Neural crest cell (in vitro differentiated cells): ENCODE results near the gene CST4. TPM values are rescaled to one million over a fixed set of nuclear protein-coding genes. Genes with fewer than 3 reads are reported as not detected.
"Not testable (repeated sequence)": the region's sequence is repeated elsewhere in the genome, so short reads cannot be mapped to it uniquely, and the experiment has no call there.

Experiments used
- DNase-seq: peaks from one replicate; pipeline ENCODE4 v3.0.0; 2021; ENCODE audit warnings: low read depth, mixed read lengths, low spot score
- H3K27ac Mint-ChIP-seq: one replicate; pipeline ENCODE4 v1.8.0; 2021; ENCODE audit warnings: mild to moderate bottlenecking, mixed read lengths; ENCODE audit not compliant: unreplicated experiment
- H3K27me3 Mint-ChIP-seq: 2 replicates; pipeline ENCODE4 v1.8.0; 2021; ENCODE audit warnings: low read depth, mild to moderate bottlenecking, mixed read lengths
- H3K36me3 Mint-ChIP-seq: 2 replicates; pipeline ENCODE4 v1.8.0; 2021; ENCODE audit warnings: low read depth, mild to moderate bottlenecking, mixed read lengths
- H3K4me1 Mint-ChIP-seq: 2 replicates; pipeline ENCODE4 v1.8.0; 2021; ENCODE audit warnings: mixed read lengths
- H3K4me3 Mint-ChIP-seq: one replicate; pipeline ENCODE4 v1.8.0; 2021; ENCODE audit warnings: mild to moderate bottlenecking, mixed read lengths
- H3K9me3 Mint-ChIP-seq: 2 replicates; pipeline ENCODE4 v1.8.0; 2021; ENCODE audit warnings: mixed read lengths
- total RNA-seq: library from RNA; stranded (reverse); gene quantifications from 2 replicates; pipeline ENCODE4 v1.2.1, GENCODE V29; 2021
- TF ChIP-seq, protein P1 (sequence below): fragments of 200-600 bp; sonication (generic); conservative IDR thresholded peaks from 2 replicates; pipeline ENCODE4 v1.5.0; 2021; ENCODE audit warnings: antibody characterized with exemption, mild to moderate bottlenecking

The CST4 gene
- total RNA-seq, 1 donor from 2014 or later, result not detected

DNA sequence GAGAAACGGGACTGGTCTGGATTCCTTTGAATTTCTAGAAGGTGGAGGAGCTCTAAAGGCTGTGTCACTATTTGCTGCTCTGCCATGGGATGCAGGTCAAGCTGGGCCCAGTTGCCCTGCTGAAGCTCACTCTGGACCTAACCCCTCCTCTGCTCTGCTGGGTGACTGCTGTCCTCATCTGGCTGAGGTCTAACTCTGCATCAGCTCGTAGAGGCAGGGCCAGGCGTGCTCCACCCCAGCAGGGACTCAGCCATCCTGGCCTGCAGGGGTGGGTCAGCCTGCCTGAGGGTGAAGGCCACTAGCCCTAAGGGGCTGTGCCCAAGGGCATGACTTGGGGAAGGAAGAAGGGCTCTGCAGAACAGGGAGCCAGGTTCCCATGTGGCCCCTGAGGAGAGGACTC is 852 bp downstream of the CST4 start:
- no peak for DNase-seq
- TF ChIP-seq, protein P1, sequence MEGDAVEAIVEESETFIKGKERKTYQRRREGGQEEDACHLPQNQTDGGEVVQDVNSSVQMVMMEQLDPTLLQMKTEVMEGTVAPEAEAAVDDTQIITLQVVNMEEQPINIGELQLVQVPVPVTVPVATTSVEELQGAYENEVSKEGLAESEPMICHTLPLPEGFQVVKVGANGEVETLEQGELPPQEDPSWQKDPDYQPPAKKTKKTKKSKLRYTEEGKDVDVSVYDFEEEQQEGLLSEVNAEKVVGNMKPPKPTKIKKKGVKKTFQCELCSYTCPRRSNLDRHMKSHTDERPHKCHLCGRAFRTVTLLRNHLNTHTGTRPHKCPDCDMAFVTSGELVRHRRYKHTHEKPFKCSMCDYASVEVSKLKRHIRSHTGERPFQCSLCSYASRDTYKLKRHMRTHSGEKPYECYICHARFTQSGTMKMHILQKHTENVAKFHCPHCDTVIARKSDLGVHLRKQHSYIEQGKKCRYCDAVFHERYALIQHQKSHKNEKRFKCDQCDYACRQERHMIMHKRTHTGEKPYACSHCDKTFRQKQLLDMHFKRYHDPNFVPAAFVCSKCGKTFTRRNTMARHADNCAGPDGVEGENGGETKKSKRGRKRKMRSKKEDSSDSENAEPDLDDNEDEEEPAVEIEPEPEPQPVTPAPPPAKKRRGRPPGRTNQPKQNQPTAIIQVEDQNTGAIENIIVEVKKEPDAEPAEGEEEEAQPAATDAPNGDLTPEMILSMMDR, result no peak
- Mint-ChIP-seq H3K4me3 (no peak overlapping the region), H3K27ac (no peak overlapping the region), H3K9me3 (no peaks in the 10 kb centered on the region), H3K4me1 (no peaks in the 10 kb centered on the region), H3K27me3 (no peaks in the 10 kb centered on the region), H3K36me3 (no peaks in the 10 kb centered on the region)

DNA sequence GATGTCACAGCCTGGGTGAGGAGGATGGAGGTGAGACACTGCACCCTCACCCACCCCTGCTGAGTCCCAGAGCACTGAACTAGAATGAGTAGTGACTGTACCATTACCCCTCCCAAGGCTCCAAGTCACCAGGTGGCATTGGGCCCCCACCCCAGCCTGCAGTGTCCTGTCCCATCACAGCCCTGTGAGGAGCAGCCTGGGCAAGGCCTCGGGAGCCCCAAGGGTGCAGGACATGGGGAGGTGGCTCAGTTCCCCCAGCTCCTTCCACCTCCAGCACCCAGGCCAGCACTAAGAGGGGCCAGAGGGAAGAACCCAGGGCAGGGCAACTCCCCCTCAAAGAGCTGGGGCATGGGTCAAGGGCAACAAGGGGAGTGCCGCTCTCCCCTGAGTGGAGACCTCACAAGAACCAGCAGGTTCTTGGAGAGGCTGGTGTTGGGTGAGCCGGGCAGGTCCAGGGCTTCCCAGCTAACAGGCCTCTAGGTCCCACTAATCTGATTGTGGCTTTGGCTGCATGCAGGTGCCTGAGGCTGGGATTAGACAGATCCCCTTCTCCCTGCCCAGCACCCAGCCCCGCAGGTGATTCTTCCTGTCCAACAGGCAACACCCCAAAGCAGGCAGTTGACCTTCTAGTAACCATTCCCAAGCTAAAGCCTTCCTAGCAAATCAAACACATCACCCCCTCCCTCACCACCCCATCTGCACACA is 2.6 kb downstream of the CST4 start:
- H3K36me3 Mint-ChIP-seq, result no peaks in the 10 kb centered on the region
- H3K4me1 Mint-ChIP-seq, result no peaks in the 10 kb centered on the region
- no peaks in the 10 kb centered on the region for H3K27me3 Mint-ChIP-seq
- no peak overlapping the region for H3K27ac Mint-ChIP-seq
- H3K4me3 Mint-ChIP-seq, result no peak overlapping the region
- no peak for DNase-seq
- H3K9me3 Mint-ChIP-seq, result no peaks in the 10 kb centered on the region
- TF ChIP-seq, protein P1, result no peak

DNA sequence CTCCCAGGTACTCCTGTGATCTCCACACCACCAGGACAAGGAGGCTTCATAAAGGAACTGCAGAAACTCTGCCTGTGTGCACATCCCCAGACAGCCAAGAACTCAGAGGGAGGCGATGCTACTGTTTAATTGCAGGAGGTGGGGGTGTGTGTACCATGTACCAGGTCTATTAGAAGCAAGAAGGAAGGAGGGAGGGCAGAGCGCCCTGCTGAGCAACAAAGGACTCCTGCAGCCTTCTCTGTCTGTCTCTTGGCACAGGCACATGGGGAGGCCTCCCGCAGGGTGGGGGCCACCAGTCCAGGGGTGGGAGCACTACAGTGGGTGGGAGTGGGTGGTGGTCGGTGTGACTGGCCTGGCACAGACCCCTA is 3.3 kb downstream of the CST4 start:
- H3K36me3 Mint-ChIP-seq, H3K9me3 Mint-ChIP-seq, DNase-seq, H3K27me3 Mint-ChIP-seq, H3K4me1 Mint-ChIP-seq, H3K4me3 Mint-ChIP-seq: not testable (repeated sequence)
- peak overlapping the region; percentile 12 for H3K27ac Mint-ChIP-seq

DNA sequence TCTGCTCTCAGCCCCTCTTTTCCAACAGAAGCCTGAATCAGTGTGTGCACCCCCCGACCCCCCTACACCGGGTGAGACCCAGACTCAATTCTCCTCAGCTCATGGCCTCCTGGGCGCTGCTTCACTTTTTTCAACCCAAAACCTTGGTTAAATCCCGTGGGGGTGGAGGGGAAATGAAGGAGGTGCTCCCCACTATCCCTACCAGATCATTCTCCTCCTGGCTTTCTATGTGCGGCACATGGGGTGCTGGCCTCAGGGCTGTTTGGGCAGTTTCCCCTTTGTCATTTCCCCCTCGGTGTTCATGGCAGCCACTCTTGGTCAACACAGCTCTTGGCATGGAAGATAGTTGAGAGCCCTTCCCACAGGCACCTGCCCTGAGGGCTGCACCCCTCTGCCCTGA is 4.6 kb downstream of the CST4 start:
- peaks cover 2% of the 10 kb centered on the region for H3K9me3 Mint-ChIP-seq
- H3K27ac Mint-ChIP-seq, result no peak overlapping the region
- H3K36me3 Mint-ChIP-seq, result no peaks in the 10 kb centered on the region
- H3K4me3 Mint-ChIP-seq, result no peak overlapping the region
- DNase-seq, result no peak
- TF ChIP-seq, protein P1, result no peak
- no peaks in the 10 kb centered on the region for H3K4me1 Mint-ChIP-seq
- peaks cover 5% of the 10 kb centered on the region for H3K27me3 Mint-ChIP-seq

DNA sequence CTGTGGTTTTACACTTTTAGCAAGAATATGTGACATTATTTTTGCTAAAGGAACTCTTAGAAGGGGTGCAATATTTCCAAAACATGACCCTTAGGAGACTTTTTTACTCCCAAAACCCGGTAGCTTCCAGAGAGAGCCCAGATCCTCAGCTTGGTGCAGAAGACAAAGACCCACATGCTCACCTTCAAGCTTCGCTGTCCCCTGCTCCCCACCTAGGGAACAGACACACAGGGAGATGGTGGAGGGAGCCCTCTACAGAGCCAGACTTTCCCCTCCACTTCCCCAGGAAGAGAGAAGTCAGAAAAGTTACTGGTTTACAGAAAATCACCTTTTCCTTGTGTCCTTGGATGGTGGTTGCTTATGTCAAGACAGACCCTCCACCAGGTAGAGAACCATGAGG is 5.0 kb downstream of the CST4 start:
- H3K27ac Mint-ChIP-seq, result no peak overlapping the region
- no peak overlapping the region for H3K4me3 Mint-ChIP-seq
- no peaks in the 10 kb centered on the region for H3K36me3 Mint-ChIP-seq
- peaks cover 8% of the 10 kb centered on the region for H3K27me3 Mint-ChIP-seq
- DNase-seq, result no peak
- no peaks in the 10 kb centered on the region for H3K4me1 Mint-ChIP-seq
- TF ChIP-seq, protein P1, result no peak
- H3K9me3 Mint-ChIP-seq, result peaks cover 2% of the 10 kb centered on the region

DNA sequence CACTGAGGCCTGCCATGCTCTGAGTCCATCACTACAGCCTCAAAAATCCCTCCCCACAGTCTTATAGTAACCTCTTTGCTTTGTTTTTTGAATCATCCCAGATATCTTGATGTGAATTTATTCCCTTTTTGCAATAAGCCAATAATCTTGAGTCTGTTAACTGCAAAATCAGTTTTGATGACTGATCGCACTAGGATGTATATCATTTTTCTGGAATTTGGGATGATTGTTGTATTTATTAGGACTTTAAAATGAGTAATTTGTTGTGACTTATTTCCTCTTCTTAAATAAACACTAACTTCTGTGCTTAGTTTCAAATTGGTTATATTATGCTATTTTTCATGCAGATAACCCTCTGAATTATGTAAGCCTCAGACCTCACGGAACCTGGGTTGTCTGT is 5.6 kb downstream of the CST4 start:
- Mint-ChIP-seq H3K27me3 (peaks cover 10% of the 10 kb centered on the region), H3K4me3 (no peak overlapping the region), H3K36me3 (no peaks in the 10 kb centered on the region), H3K27ac (no peak overlapping the region), H3K4me1 (no peaks in the 10 kb centered on the region), H3K9me3 (peaks cover 2% of the 10 kb centered on the region)
- DNase-seq, result no peak
- TF ChIP-seq, protein P1, result no peak
